ENCODE measurements around the gene BTBD18.

DNA sequence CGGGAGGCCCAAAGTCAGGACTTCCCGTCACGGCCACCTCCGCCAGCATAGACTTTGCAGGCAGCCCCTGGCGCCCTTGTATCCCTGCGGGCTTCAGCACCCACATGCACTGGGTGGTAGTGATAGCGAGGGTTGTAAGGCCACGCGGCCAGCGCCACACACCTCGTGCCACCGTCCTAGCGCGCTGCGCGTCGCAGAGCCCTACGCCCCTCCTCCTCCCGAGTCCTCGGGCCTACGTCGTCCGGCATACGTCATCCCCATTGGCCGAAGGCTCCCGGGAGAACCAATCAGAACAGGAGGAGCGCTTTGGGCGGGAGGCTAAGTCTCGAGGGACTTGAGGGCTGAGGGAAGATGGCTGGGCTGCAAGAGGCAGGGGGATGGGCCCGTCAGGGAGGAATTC is 1.3 kb upstream of the BTBD18 start:
- TF ChIP-seq, protein P1, sequence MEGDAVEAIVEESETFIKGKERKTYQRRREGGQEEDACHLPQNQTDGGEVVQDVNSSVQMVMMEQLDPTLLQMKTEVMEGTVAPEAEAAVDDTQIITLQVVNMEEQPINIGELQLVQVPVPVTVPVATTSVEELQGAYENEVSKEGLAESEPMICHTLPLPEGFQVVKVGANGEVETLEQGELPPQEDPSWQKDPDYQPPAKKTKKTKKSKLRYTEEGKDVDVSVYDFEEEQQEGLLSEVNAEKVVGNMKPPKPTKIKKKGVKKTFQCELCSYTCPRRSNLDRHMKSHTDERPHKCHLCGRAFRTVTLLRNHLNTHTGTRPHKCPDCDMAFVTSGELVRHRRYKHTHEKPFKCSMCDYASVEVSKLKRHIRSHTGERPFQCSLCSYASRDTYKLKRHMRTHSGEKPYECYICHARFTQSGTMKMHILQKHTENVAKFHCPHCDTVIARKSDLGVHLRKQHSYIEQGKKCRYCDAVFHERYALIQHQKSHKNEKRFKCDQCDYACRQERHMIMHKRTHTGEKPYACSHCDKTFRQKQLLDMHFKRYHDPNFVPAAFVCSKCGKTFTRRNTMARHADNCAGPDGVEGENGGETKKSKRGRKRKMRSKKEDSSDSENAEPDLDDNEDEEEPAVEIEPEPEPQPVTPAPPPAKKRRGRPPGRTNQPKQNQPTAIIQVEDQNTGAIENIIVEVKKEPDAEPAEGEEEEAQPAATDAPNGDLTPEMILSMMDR (IDR thresholded peaks at IDR 0.05) = no peak
- no peak for TF ChIP-seq POLR2A (IDR thresholded peaks at IDR 0.05; ENCODE audit: low read depth)
